ENCODE measurements around the gene SLC6A12.

The SLC6A12 gene

DNA sequence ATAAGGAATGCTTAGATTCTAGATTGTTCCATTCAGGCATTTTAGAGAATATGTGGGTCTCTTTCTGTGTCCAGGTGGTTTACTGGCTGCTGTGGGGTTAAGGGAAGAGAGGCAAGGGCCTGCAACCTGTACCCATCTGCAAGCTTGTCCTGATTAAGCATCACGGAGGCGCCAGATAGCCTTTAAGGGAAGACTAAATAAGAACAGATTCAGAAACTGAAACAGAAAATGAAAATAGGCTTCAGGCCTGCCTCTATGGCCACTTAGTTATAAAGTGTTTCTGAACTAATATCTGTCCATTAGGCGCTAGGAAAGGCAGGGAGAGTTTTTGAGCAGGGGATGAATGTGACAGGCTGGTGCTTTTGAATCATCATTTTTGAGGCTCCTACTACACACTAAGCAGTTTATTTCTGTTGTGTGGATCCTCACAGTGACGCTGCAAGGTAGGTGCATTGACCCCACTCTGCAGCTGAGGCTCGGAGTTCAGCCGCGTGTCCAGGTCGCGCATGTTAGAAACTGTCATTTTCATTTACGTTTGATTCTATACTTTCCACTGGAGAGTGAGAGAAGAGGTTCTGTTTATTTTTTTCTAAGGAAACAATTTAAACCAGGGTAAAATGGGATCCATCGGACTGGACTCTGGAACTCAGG lies 47.4 kb downstream of the SLC6A12 start:
- Histone ChIP-seq H3K36me3 (ENCODE audit: control insufficient read depth, insufficient read depth, low read length) (no peaks in the 10 kb centered on the region), H3K9me3 (ENCODE audit: control insufficient read depth, low read length) (no peaks in the 10 kb centered on the region), H3K4me3 (ENCODE audit: insufficient read depth, low read depth, low read length) (no peak overlapping the region), H3K4me1 (ENCODE audit: control insufficient read depth, insufficient read depth, low read length) (peaks cover 45% of the 10 kb centered on the region), H3K27me3 (ENCODE audit: control insufficient read depth, insufficient read depth, low read length, poor library complexity, severe bottlenecking) (no peaks in the 10 kb centered on the region), H3K27ac (ENCODE audit: insufficient read depth, low read depth, low read length, poor library complexity, severe bottlenecking) (no peak overlapping the region)
- WGBS, 2 experiments: 87 to 88% methylated on average over 11 of the region's 11 CpGs

DNA sequence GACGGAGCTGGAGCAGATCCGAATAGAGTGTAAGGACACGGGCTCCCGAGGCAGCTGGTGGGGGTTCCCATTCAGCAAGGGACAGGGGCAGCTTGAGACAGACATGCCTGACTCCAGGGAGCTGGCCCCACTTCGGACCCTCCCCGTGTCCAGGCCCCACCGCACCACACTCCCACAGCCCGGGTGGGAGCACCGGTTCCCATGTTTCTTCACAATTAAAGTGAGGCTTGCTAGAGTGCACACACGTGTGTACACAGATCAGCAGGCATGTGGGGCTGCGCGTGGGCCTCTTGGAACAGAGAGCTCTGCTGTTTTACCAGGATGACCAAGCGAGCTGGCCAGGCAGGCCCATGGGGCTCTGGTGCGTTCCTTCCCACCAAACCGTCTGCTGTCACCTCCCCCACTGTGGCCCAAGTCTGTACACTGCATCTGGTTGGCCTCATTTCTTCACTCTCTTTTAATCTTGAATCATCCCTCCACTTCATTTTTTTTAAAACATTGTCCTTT lies 48.0 kb downstream of the SLC6A12 start:
- WGBS, 2 experiments: 93 to 94% methylated on average over 15 of the region's 15 CpGs
- no peak overlapping the region for H3K27ac ChIP-seq (ENCODE audit: insufficient read depth, low read depth, low read length, poor library complexity, severe bottlenecking)
- no peaks in the 10 kb centered on the region for H3K9me3 ChIP-seq (ENCODE audit: control insufficient read depth, low read length)
- H3K4me1 ChIP-seq (ENCODE audit: control insufficient read depth, insufficient read depth, low read length): peaks cover 40% of the 10 kb centered on the region
- no peaks in the 10 kb centered on the region for H3K36me3 ChIP-seq (ENCODE audit: control insufficient read depth, insufficient read depth, low read length)
- H3K4me3 ChIP-seq (ENCODE audit: insufficient read depth, low read depth, low read length): no peak overlapping the region
- H3K27me3 ChIP-seq (ENCODE audit: control insufficient read depth, insufficient read depth, low read length, poor library complexity, severe bottlenecking): no peaks in the 10 kb centered on the region

DNA sequence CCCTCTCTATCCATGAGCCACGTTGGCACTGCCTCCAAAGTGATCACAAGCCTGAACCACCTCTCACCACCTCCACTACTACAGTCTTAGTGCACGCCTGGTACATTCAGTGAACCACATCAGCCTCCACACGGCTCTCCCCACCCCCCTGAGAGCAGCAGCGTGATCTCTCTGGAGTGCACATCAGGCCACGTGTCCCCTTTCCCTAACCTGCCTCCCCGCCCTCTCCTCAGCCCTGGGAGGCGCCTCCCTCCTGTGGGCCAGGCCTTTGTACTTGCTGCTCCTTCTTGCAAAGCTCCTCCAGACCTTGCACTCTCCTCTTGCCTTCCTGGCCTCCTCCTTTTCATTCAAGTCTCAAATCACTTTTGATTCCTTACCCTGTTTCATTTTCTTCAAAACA lies 49.8 kb downstream of the SLC6A12 start:
- Histone ChIP-seq H3K4me1 (ENCODE audit: control insufficient read depth, insufficient read depth, low read length) (peaks cover 23% of the 10 kb centered on the region), H3K27me3 (ENCODE audit: control insufficient read depth, insufficient read depth, low read length, poor library complexity, severe bottlenecking) (no peaks in the 10 kb centered on the region), H3K27ac (ENCODE audit: insufficient read depth, low read depth, low read length, poor library complexity, severe bottlenecking) (no peak overlapping the region), H3K9me3 (ENCODE audit: control insufficient read depth, low read length) (no peaks in the 10 kb centered on the region), H3K4me3 (ENCODE audit: insufficient read depth, low read depth, low read length) (no peak overlapping the region), H3K36me3 (ENCODE audit: control insufficient read depth, insufficient read depth, low read length) (no peaks in the 10 kb centered on the region)
- 45 to 49% methylated on average over 7 of the region's 7 CpGs for WGBS, 2 experiments

DNA sequence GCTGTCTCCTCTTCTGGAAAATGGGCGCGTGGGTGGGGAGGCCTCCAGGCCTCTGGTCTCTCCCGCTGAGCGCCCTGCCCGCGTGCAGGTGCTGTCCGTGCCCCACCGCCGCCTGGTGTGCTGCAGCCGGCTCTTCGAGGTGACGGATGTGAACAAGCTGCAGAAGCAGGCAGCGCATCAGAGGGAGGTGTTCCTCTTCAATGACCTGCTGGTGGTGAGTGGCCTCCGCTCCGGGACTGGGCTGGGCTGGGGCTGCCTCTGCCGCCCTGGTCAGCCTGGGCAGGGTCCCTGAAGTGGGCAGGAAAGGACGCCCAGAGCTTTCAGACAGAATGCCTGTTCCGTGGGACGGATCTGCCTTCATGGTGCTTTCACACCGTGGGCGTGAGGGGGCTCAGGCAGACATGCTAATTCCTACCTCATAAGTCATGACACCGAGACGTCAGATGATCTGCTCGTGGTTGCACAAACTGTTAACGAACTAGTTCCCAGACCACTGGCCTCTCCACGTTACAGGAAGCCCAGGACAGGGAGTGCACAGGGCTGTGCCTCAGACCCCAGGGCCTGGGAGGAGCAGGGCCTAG lies 50.5 kb downstream of the SLC6A12 start:
- no peak overlapping the region for H3K27ac ChIP-seq (ENCODE audit: insufficient read depth, low read depth, low read length, poor library complexity, severe bottlenecking)
- WGBS, 2 experiments: 93 to 94% methylated on average over 26 of the region's 26 CpGs
- H3K4me1 ChIP-seq (ENCODE audit: control insufficient read depth, insufficient read depth, low read length): peaks cover 21% of the 10 kb centered on the region
- no peaks in the 10 kb centered on the region for H3K36me3 ChIP-seq (ENCODE audit: control insufficient read depth, insufficient read depth, low read length)
- no peaks in the 10 kb centered on the region for H3K9me3 ChIP-seq (ENCODE audit: control insufficient read depth, low read length)
- H3K4me3 ChIP-seq (ENCODE audit: insufficient read depth, low read depth, low read length): no peak overlapping the region
- H3K27me3 ChIP-seq (ENCODE audit: control insufficient read depth, insufficient read depth, low read length, poor library complexity, severe bottlenecking): no peaks in the 10 kb centered on the region

DNA sequence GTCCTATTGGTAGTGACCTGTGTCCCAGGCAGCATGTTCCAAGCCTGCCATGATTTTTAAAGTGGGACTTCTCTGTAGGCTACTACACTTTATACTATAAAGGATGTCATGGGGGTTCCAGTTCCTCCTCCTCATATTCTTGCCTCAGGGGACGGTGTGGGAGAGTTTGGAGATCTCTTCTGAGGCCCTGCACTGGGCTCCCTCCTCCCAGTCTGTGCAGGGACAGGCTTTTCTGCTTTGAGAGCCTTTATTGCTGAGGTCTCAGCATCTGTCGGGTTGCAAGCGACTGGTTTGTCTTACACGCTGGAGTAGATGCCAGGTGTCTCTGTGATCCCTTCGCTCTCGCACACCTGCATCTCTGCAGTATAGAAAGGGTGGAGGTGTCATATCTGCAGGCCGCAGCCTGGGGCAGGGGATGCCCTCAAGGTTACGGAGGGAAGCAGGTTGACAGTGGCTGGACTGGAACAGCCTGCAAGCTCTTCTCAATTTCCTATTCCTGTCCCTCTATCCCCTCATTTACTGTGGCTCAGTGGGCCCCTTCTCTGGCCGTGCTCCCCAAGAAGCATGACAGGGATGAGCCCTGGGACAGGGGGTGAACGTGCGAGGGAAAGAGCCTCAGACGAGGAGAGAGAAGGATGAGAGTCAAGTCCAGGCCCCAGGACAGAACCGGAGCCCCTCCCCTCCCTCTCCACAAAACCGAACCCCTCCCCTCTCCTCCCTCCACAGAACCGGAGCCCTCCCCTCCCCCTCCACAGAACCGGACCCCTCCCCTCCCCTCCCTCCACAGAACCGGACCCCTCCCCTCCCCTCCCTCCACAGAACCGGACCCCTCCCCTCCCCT lies 51.3 kb downstream of the SLC6A12 start:
- no peak overlapping the region for H3K4me3 ChIP-seq (ENCODE audit: insufficient read depth, low read depth, low read length)
- no peaks in the 10 kb centered on the region for H3K27me3 ChIP-seq (ENCODE audit: control insufficient read depth, insufficient read depth, low read length, poor library complexity, severe bottlenecking)
- H3K4me1 ChIP-seq (ENCODE audit: control insufficient read depth, insufficient read depth, low read length): peaks cover 21% of the 10 kb centered on the region
- H3K36me3 ChIP-seq (ENCODE audit: control insufficient read depth, insufficient read depth, low read length): no peaks in the 10 kb centered on the region
- 68% methylated on average over 13 to 14 of the region's 18 CpGs for WGBS, 2 experiments
- H3K9me3 ChIP-seq (ENCODE audit: control insufficient read depth, low read length): no peaks in the 10 kb centered on the region
- peak overlapping the region; percentile 60 for H3K27ac ChIP-seq (ENCODE audit: insufficient read depth, low read depth, low read length, poor library complexity, severe bottlenecking)

DNA sequence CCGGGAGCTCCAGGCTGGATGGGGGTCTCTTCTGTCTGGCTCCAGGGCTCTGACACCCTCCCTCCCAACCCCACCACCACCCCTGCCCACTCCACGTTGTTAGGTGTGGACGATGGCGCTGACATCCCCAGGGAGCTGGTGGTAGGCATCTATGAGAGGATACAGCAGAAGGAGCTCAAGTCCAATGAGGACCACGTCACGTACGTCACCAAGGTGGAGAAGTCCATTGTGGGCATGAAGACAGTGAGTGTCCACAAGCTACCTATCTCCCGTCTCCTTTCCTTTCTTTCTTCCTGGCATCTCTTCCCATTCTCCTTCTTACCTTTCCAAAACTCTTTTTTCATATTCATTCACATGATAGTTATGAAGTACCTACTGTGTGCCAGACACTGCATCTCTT lies 52.1 kb downstream of the SLC6A12 start:
- Histone ChIP-seq H3K36me3 (ENCODE audit: control insufficient read depth, insufficient read depth, low read length) (no peaks in the 10 kb centered on the region), H3K9me3 (ENCODE audit: control insufficient read depth, low read length) (no peaks in the 10 kb centered on the region), H3K4me1 (ENCODE audit: control insufficient read depth, insufficient read depth, low read length) (peaks cover 15% of the 10 kb centered on the region), H3K27ac (ENCODE audit: insufficient read depth, low read depth, low read length, poor library complexity, severe bottlenecking) (no peak overlapping the region), H3K4me3 (ENCODE audit: insufficient read depth, low read depth, low read length) (no peak overlapping the region), H3K27me3 (ENCODE audit: control insufficient read depth, insufficient read depth, low read length, poor library complexity, severe bottlenecking) (no peaks in the 10 kb centered on the region)
- WGBS, 2 experiments: 92 to 97% methylated on average over 7 to 8 of the region's 8 CpGs

DNA sequence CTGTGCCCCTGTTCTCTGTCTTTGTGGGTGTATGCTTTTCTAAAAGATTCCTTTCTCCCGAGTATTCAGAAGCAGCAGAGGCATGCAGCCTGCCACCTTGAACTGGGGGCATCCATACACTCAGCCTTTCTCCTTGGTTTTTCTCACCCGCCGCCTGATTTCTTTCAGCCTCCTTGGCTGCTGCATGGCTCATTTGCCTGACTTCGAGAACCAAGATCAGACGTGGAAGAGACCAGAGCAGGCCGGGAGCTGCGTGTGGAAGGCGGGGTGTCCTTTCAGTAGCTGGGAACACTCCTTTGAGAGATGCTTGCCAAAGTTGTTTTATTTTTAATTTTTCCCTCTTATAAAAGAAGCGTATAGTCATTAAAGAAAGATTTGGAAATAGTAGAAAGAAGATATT lies 53.1 kb downstream of the SLC6A12 start:
- H3K27ac ChIP-seq (ENCODE audit: insufficient read depth, low read depth, low read length, poor library complexity, severe bottlenecking): no peak overlapping the region
- H3K36me3 ChIP-seq (ENCODE audit: control insufficient read depth, insufficient read depth, low read length): no peaks in the 10 kb centered on the region
- 81 to 85% methylated on average over 9 of the region's 9 CpGs for WGBS, 2 experiments
- H3K27me3 ChIP-seq (ENCODE audit: control insufficient read depth, insufficient read depth, low read length, poor library complexity, severe bottlenecking): no peaks in the 10 kb centered on the region
- H3K4me1 ChIP-seq (ENCODE audit: control insufficient read depth, insufficient read depth, low read length): peaks cover 15% of the 10 kb centered on the region
- no peaks in the 10 kb centered on the region for H3K9me3 ChIP-seq (ENCODE audit: control insufficient read depth, low read length)
- H3K4me3 ChIP-seq (ENCODE audit: insufficient read depth, low read depth, low read length): no peak overlapping the region

DNA sequence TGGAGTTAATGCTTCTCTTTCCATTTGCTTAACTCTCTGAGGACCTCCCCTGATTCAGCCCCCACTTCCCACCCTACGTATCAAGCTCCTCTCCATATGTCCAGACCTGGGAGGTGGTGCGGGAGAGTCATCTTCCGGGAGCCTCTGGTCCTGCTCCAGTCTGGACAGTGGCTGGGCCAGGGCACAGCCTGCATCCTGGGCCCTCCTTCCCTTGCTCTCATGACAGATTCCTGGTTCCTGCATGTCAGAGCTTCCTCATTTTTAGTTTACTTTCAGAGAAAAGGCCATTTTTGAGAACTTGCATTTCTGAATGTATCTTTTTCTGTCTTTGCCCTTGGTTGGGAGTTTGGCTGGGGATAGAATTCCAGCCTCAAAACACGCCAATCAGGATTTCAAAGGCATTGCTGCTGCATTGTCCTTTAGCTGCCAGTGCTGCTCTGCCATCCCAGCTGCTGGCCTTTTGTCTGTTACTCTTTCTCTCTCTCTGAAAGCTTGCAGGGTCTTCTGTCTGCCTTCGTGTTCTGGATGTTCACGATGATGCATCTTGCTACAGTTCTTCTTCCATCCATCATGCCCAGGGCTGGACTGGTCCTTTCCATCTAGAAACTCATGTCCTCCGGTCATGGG lies 54.7 kb downstream of the SLC6A12 start:
- no peaks in the 10 kb centered on the region for H3K9me3 ChIP-seq (ENCODE audit: control insufficient read depth, low read length)
- 47 to 58% methylated on average over 6 to 7 of the region's 7 CpGs for WGBS, 2 experiments
- no peak overlapping the region for H3K27ac ChIP-seq (ENCODE audit: insufficient read depth, low read depth, low read length, poor library complexity, severe bottlenecking)
- no peaks in the 10 kb centered on the region for H3K36me3 ChIP-seq (ENCODE audit: control insufficient read depth, insufficient read depth, low read length)
- peaks cover 5% of the 10 kb centered on the region for H3K4me1 ChIP-seq (ENCODE audit: control insufficient read depth, insufficient read depth, low read length)
- H3K4me3 ChIP-seq (ENCODE audit: insufficient read depth, low read depth, low read length): no peak overlapping the region
- no peaks in the 10 kb centered on the region for H3K27me3 ChIP-seq (ENCODE audit: control insufficient read depth, insufficient read depth, low read length, poor library complexity, severe bottlenecking)

DNA sequence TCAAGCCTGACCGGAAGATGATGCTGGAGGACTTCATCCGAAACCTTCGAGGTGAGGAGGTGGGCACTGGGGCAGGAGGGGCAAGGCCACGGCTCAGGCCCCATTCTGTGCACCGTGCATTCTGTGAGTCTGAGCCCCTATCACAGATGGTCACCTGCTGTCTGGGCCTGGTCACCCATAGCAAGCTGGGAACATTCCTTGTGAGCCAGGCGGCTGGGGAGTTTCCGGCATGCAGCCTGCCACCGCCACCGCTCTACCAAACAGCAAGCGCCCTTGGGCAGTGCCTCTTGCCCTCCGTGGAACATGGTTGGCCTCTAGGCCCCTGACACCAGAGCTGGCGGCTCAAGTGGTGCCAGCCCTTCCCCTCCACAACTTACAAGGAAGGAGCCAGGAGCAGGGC lies 56.3 kb downstream of the SLC6A12 start:
- no peak overlapping the region for H3K4me3 ChIP-seq (ENCODE audit: insufficient read depth, low read depth, low read length)
- 93 to 95% methylated on average over 12 of the region's 12 CpGs for WGBS, 2 experiments
- H3K27me3 ChIP-seq (ENCODE audit: control insufficient read depth, insufficient read depth, low read length, poor library complexity, severe bottlenecking): no peaks in the 10 kb centered on the region
- H3K4me1 ChIP-seq (ENCODE audit: control insufficient read depth, insufficient read depth, low read length): peaks cover 4% of the 10 kb centered on the region
- no peaks in the 10 kb centered on the region for H3K9me3 ChIP-seq (ENCODE audit: control insufficient read depth, low read length)
- H3K27ac ChIP-seq (ENCODE audit: insufficient read depth, low read depth, low read length, poor library complexity, severe bottlenecking): no peak overlapping the region
- H3K36me3 ChIP-seq (ENCODE audit: control insufficient read depth, insufficient read depth, low read length): no peaks in the 10 kb centered on the region

DNA sequence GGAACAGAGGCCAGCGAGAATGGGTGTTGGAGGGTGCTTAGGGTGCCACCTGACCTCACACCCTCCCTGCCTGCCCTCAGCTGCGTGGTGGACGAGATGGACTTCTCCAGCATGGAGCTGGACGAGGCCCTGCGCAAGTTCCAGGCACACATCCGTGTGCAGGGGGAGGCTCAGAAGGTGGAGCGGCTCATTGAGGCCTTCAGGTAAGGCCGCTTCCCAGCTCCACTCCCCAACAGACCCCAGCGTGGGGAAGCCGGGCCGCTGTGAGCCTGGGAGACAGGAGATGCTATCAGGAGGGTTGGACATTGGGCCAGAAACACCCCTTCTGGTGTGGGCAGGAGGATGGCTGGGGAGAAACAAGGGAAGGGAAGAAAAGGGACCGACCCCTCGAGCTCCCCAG lies 57.0 kb downstream of the SLC6A12 start:
- peaks cover 4% of the 10 kb centered on the region for H3K4me1 ChIP-seq (ENCODE audit: control insufficient read depth, insufficient read depth, low read length)
- H3K36me3 ChIP-seq (ENCODE audit: control insufficient read depth, insufficient read depth, low read length): no peaks in the 10 kb centered on the region
- H3K9me3 ChIP-seq (ENCODE audit: control insufficient read depth, low read length): no peaks in the 10 kb centered on the region
- no peak overlapping the region for H3K4me3 ChIP-seq (ENCODE audit: insufficient read depth, low read depth, low read length)
- H3K27me3 ChIP-seq (ENCODE audit: control insufficient read depth, insufficient read depth, low read length, poor library complexity, severe bottlenecking): no peaks in the 10 kb centered on the region
- H3K27ac ChIP-seq (ENCODE audit: insufficient read depth, low read depth, low read length, poor library complexity, severe bottlenecking): no peak overlapping the region
- 94% methylated on average over 13 of the region's 13 CpGs for WGBS, 2 experiments

All from ectodermal cell (in vitro differentiated cells).